Ovary (tissue), 3 donors: Measurements from ENCODE around the gene SLC4A1.

ENCODE experiments used
- EP300 ChIP-seq: sonication (generic); formaldehyde crosslinking; IDR thresholded peaks from one replicate; pipeline ENCODE4 v1.6.1; 2017; ENCODE audit warnings: antibody characterized with exemption
- POLR2A ChIP-seq: fragments of 450-650 bp; IDR thresholded peaks from one replicate; pipeline ENCODE4 v1.6.1; 2017; ENCODE audit warnings: antibody characterized with exemption, mild to moderate bottlenecking, moderate library complexity
- TF ChIP-seq, protein P1 (sequence below), 3 donors: fragments of 450-650 bp in 2 of 3; fragments of 200-600 bp in 1 of 3; IDR thresholded peaks; one replicate each; pipeline versions ENCODE4 v1.5.1 to v1.8.0; 2016 to 2022; ENCODE audit warnings: antibody characterized with exemption in 3 of 3, mild to moderate bottlenecking in 1 of 3
- donor health status: DM: no; HTN: no; CAD: no.

DNA sequence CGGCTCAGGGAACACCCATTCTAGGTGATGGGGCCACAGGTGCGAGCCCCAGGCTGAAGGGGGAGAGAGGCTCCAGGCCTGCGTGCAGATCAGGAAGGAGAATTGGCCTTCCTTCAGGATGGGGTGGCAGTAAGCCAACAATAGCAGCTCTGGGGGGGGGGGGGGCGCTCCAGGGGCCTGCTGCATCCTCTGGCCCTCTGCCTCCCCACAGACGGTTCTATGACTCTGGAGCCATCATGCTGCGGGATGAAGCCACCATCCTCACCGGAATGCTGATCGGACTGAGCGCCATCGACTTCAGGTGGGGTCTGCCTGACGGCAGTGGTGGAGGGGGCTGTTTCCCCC lies 46.6 kb upstream of the SLC4A1 start:
- TF ChIP-seq POLR2A: no peak
- TF ChIP-seq, protein P1, sequence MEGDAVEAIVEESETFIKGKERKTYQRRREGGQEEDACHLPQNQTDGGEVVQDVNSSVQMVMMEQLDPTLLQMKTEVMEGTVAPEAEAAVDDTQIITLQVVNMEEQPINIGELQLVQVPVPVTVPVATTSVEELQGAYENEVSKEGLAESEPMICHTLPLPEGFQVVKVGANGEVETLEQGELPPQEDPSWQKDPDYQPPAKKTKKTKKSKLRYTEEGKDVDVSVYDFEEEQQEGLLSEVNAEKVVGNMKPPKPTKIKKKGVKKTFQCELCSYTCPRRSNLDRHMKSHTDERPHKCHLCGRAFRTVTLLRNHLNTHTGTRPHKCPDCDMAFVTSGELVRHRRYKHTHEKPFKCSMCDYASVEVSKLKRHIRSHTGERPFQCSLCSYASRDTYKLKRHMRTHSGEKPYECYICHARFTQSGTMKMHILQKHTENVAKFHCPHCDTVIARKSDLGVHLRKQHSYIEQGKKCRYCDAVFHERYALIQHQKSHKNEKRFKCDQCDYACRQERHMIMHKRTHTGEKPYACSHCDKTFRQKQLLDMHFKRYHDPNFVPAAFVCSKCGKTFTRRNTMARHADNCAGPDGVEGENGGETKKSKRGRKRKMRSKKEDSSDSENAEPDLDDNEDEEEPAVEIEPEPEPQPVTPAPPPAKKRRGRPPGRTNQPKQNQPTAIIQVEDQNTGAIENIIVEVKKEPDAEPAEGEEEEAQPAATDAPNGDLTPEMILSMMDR (IDR thresholded peaks at IDR 0.05): no peak
- no peak for TF ChIP-seq EP300
